H1 (cell line): ENCODE results near the gene SV2C. TPM values are rescaled to one million over a fixed set of nuclear protein-coding genes. Genes with fewer than 3 reads are reported as not detected.

ENCODE experiments used
- JUND ChIP-seq: IDR thresholded peaks from 2 replicates; pipeline ENCODE4 v1.6.1; 2011; ENCODE audit warnings: mild to moderate bottlenecking, improper control_type of control experiment, low read length
- polyA plus RNA-seq, 7 experiments: library from polyadenylated mRNA; depleted of rRNA in 3 of 7; stranded (reverse) in 5 of 7; unstranded in 2 of 7; fragments of >200 nt in 5 of 7; fragments of 200-250 nt in 2 of 7; gene quantifications; 1 replicate in 5 of 7; 2 replicates in 1 of 7; 4 replicates in 1 of 7; pipeline versions ENCODE4 v1.2.1 to v1.2.3, GENCODE V29; 2011 to 2013; ENCODE audit warnings: missing spikeins in 2 of 7, mixed read lengths in 2 of 7
- total RNA-seq: library from RNA; stranded (reverse); fragmentation: NEBNext Ultra II Directional; extraction: Animal tissue kit (Norgen Biotek cat#: 25700); gene quantifications from 2 replicates; pipeline ENCODE4 v1.2.1, GENCODE V29; 2021

Gene SV2C
- total and polyA plus RNA-seq, 2 of the 8 experiments (the other 6 are each of a cell fraction or from before 2014, with no cell fraction given), result 0.08 to 0.24 TPM

- no peak for TF ChIP-seq JUND
- TF ChIP-seq, all 59 proteins: peak for 0
Observed at GRCh38 chr5:76194340-76194739, 111.2 kb downstream of the SV2C start (continued).
